Keratinocyte (primary cell): ENCODE results near the gene TEAD2. TPM values are rescaled to one million over a fixed set of nuclear protein-coding genes. Genes with fewer than 3 reads are reported as not detected.

Experiments used
- DNase-seq: peaks from one replicate; pipeline ENCODE4 v3.0.0-alpha.2; 2011; ENCODE audit warnings: low read depth, missing footprints, low spot score
- FAIRE-seq: peaks from 2 replicates; lab custom pipeline; 2011; peaks lifted over from hg19 to GRCh38; lab: Jason Lieb, UNC
- H2AFZ ChIP-seq: 2 replicates; pipeline ENCODE4 v1.6.0; 2012; ENCODE audit warnings: low read length, control low read depth, inconsistent platforms; ENCODE audit not compliant: control insufficient read depth
- H3K27ac ChIP-seq: 2 replicates; pipeline ENCODE4 v1.5.1; 2011; ENCODE audit warnings: low read length; ENCODE audit not compliant: control insufficient read depth, insufficient read depth
- H3K27me3 ChIP-seq: 3 replicates; pipeline ENCODE4 v1.6.0; 2011; ENCODE audit warnings: low read length; ENCODE audit not compliant: control insufficient read depth, insufficient read depth; ENCODE audit errors: extremely low read depth
- H3K36me3 ChIP-seq, 2 experiments: 2 replicates in 1 of 2; 3 replicates in 1 of 2; pipeline ENCODE4 v1.5.1; 2011; ENCODE audit warnings: low read length in 2 of 2, mild to moderate bottlenecking in 1 of 2; ENCODE audit not compliant: control insufficient read depth in 2 of 2, insufficient read depth in 2 of 2; ENCODE audit errors: extremely low read depth in 1 of 2
- H3K4me1 ChIP-seq: 3 replicates; pipeline ENCODE4 v1.5.1; 2011; ENCODE audit warnings: low read length; ENCODE audit not compliant: control insufficient read depth, insufficient read depth; ENCODE audit errors: extremely low read depth
- H3K4me2 ChIP-seq: 3 replicates; pipeline ENCODE4 v1.6.0; 2011; ENCODE audit warnings: low read depth, low read length; ENCODE audit not compliant: control insufficient read depth, insufficient read depth; ENCODE audit errors: extremely low read depth
- H3K4me3 ChIP-seq, 3 experiments: fragments of 200-600 bp in 1 of 3; sonication (generic) in 1 of 3; 2 replicates in 2 of 3; 3 replicates in 1 of 3; pipeline ENCODE4 v1.5.1; 2011 to 2016; ENCODE audit warnings: low read length in 3 of 3, mild to moderate bottlenecking in 3 of 3, control low read depth in 2 of 3, inconsistent platforms in 1 of 3, low read depth in 1 of 3, mixed read lengths in 1 of 3, mixed run types in 1 of 3, moderate library complexity in 1 of 3; ENCODE audit not compliant: control insufficient read depth in 2 of 3, insufficient read depth in 2 of 3; ENCODE audit errors: extremely low read depth in 1 of 3
- H3K79me2 ChIP-seq: 2 replicates; pipeline ENCODE4 v1.6.0; 2012; ENCODE audit warnings: low read length; ENCODE audit not compliant: control insufficient read depth, insufficient read depth
- H3K9ac ChIP-seq: 3 replicates; pipeline ENCODE4 v1.6.0; 2011; ENCODE audit warnings: low read length; ENCODE audit not compliant: control insufficient read depth, insufficient read depth; ENCODE audit errors: extremely low read depth
- H3K9me1 ChIP-seq: 3 replicates; pipeline ENCODE4 v1.6.0; 2011; ENCODE audit warnings: low read length; ENCODE audit not compliant: control insufficient read depth, insufficient read depth; ENCODE audit errors: extremely low read depth
- H3K9me3 ChIP-seq: 2 replicates; pipeline ENCODE4 v1.5.1; 2012; ENCODE audit warnings: low read depth, low read length; ENCODE audit not compliant: control insufficient read depth
- H4K20me1 ChIP-seq: 3 replicates; pipeline ENCODE4 v1.6.0; 2011; ENCODE audit warnings: low read length; ENCODE audit not compliant: control insufficient read depth, insufficient read depth; ENCODE audit errors: extremely low read depth
- EZH2 ChIP-seq: IDR thresholded peaks from one replicate; pipeline ENCODE4 v1.6.1; 2012; ENCODE audit warnings: inconsistent platforms, mild to moderate bottlenecking, low read length, moderate library complexity
- dilution Hi-C: fragments of 300-500 bp; cut with MboI; formaldehyde crosslinking; loops from one replicate; pipeline ENCODE4 v1.7.0; 2020; ENCODE audit warnings: low sequenced_read_pairs; ENCODE audit not compliant: extremely low pct_ligation_motif_present
- polyA plus RNA-seq, 5 experiments: library from polyadenylated mRNA; depleted of rRNA in 3 of 5; stranded (reverse) in 3 of 5; stranded (forward) in 1 of 5; unstranded in 1 of 5; fragments of >200 nt; gene quantifications; 1 replicate in 1 of 5; 2 replicates in 3 of 5; 3 replicates in 1 of 5; pipeline versions ENCODE4 v1.2.1 to v1.2.3, GENCODE V29; 2011 to 2012; ENCODE audit warnings: missing spikeins in 2 of 5, low read depth in 1 of 5, low replicate concordance in 1 of 5
- TF ChIP-seq, protein P1 (sequence below), 3 experiments: IDR thresholded peaks in 1 of 3; conservative IDR thresholded peaks in 1 of 3; optimal IDR thresholded peaks in 1 of 3; 2 replicates in 2 of 3; 3 replicates in 1 of 3; pipeline versions ENCODE3 to v1.5.1; 2011; ENCODE audit warnings: low read length in 3 of 3, mild to moderate bottlenecking in 3 of 3, moderate library complexity in 2 of 3, control low read depth in 1 of 3, inconsistent platforms in 1 of 3; ENCODE audit not compliant: insufficient read depth in 2 of 3; ENCODE audit errors: extremely low read depth in 1 of 3

Gene TEAD2
- polyA plus RNA-seq, 1 donor (not counting 4 experiments of a cell fraction or from before 2014, with no cell fraction given): 6.4 TPM

DNA sequence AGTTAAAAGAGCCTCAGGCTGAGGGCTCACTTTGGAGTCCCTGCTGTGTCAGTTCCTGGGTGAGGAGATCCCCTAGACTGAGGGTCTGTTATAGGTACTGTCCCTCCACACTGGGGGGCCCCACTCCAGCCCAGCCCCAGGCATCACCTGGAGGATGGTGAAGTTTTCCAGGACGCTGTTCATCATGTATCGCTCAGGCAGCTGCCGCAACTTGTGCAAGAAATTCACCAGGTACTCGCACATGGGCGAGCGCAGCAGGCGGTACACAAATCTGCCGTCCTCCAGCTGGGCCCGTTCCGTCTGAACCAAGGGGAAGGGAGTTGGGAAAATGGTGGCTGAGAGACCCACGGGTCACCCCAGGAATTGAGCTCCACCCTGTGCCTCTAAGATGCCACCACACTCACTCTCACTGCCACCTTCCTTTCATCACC is 19.9 kb downstream of the TEAD2 start:
- no peak for TF ChIP-seq EZH2
- TF ChIP-seq, protein P1, sequence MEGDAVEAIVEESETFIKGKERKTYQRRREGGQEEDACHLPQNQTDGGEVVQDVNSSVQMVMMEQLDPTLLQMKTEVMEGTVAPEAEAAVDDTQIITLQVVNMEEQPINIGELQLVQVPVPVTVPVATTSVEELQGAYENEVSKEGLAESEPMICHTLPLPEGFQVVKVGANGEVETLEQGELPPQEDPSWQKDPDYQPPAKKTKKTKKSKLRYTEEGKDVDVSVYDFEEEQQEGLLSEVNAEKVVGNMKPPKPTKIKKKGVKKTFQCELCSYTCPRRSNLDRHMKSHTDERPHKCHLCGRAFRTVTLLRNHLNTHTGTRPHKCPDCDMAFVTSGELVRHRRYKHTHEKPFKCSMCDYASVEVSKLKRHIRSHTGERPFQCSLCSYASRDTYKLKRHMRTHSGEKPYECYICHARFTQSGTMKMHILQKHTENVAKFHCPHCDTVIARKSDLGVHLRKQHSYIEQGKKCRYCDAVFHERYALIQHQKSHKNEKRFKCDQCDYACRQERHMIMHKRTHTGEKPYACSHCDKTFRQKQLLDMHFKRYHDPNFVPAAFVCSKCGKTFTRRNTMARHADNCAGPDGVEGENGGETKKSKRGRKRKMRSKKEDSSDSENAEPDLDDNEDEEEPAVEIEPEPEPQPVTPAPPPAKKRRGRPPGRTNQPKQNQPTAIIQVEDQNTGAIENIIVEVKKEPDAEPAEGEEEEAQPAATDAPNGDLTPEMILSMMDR (optimal IDR thresholded peaks at IDR 0.05 in 1 of 3, IDR thresholded peaks at IDR 0.05 in 1 of 3, conservative IDR thresholded peaks at IDR 0.05 in 1 of 3; ENCODE audit: extremely low read depth in 1 of 3, insufficient read depth in 2 of 3, low read length in 3 of 3): no peak
- Histone ChIP-seq H3K27me3 (peaks cover 14% of the 10 kb centered on the region), H3K4me3 (no peak overlapping the region), H3K36me3 (peaks cover 6 to 11% of the 10 kb centered on the region in 2 experiments), H3K9ac (no peak overlapping the region), H3K9me1 (no peaks in the 10 kb centered on the region), H3K4me2 (no peak overlapping the region), H3K4me1 (peaks cover 3% of the 10 kb centered on the region), H4K20me1 (no peaks in the 10 kb centered on the region), H3K79me2 (no peaks in the 10 kb centered on the region), H3K27ac (no peak overlapping the region), H3K9me3 (no peaks in the 10 kb centered on the region), H2AFZ (no peak overlapping the region)
- DNase-seq (no peak), FAIRE-seq (no peak)
- dilution Hi-C loops: no loop called here

DNA sequence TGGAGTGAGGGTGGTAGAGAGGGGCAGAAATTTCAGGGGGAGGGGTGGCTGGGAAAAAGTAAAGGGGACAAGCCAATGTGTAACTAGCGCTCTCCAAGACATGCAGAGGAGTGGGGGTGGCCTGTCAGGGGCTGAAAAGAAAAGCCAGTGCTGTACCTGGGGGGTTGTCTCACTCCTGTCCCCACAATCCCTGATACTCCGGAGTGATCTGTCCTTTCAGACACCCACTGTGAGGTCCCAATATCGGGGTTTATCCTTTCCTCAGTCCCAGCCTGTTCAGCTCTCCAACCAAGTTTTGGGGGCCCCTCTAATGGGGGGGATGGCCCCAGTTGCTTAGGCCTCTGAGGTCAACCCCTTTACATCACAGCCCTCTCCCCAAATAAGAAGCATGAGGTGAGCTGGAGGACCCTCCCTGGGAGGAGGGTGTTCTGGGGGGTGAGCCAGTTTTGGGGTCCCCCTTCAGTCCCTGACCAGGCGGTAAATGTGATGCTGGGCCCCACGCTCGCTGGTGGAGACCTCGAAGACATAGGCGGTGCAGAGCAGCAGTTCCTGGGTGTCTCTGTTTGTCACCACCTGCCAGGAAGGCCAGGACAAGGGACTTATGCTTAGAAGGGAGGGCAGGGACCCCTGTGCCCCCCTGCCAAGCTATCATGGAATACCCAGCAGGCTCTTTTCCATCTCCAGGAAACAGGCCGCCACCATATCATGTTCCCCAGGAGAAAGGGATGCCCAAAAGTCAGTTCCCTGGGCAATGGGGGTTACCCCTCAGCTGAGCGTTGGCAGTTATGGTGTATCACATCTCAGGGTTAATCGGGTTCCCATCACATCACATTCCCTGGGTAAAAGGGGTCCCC is 21.1 kb downstream of the TEAD2 start:
- no peak overlapping the region for H3K4me3 ChIP-seq
- peaks cover 16% of the 10 kb centered on the region for H3K27me3 ChIP-seq
- no peak overlapping the region for H2AFZ ChIP-seq
- DNase-seq (no peak), FAIRE-seq (no peak)
- no peak overlapping the region for H3K4me2 ChIP-seq
- no peaks in the 10 kb centered on the region for H3K9me3 ChIP-seq
- TF ChIP-seq, protein P1 (optimal IDR thresholded peaks at IDR 0.05 in 1 of 3, IDR thresholded peaks at IDR 0.05 in 1 of 3, conservative IDR thresholded peaks at IDR 0.05 in 1 of 3; ENCODE audit: extremely low read depth in 1 of 3, insufficient read depth in 2 of 3, low read length in 3 of 3): no peak
- no peak for TF ChIP-seq EZH2
- H3K36me3 ChIP-seq: peaks cover 0 to 8% of the 10 kb centered on the region in 2 experiments
- no peaks in the 10 kb centered on the region for H3K79me2 ChIP-seq
- H3K4me1 ChIP-seq: peaks cover 3% of the 10 kb centered on the region
- no peaks in the 10 kb centered on the region for H3K9me1 ChIP-seq
- dilution Hi-C loops: no loop called here
- H3K27ac ChIP-seq: no peak overlapping the region
- H3K9ac ChIP-seq: no peak overlapping the region
- H4K20me1 ChIP-seq: no peaks in the 10 kb centered on the region
